SH-SY5Y (cell line): ENCODE results near the gene C1S.

Experiments used
- GATA2 ChIP-seq: IDR thresholded peaks from 2 replicates; pipeline ENCODE4 v1.6.1; 2011; ENCODE audit warnings: mild to moderate bottlenecking, low read depth, low read length
- GATA3 ChIP-seq: IDR thresholded peaks from 2 replicates; pipeline ENCODE4 v1.6.1; 2011; ENCODE audit warnings: low read depth, mild to moderate bottlenecking, low read length, moderate library complexity

DNA sequence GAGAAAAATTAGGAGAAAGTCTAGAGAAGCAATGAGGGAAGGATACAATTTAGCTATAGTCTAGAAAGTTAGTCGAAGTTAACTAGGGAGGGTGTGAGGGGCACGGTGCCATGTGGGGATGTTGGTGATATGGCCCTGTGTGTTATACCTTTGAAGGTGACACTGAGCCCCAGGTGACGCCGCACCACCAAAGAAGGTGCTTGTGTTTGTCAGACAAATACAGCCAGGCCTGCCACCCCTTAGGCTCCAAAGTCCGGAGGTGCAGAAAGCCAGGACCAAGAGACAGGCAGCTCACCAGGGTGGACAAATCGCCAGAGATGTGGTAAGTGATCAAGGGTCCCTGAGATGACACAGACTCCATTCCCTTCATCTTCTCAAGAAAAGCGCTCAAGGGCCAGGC is 1.1 kb downstream of the C1S start:
- TF ChIP-seq GATA2 (no peak), GATA3 (no peak)
